Measurements from ENCODE around the gene PLA2G4D. TPM values are rescaled to one million over a fixed set of nuclear protein-coding genes. Genes with fewer than 3 reads are reported as not detected.

PLA2G4D gene
- total RNA-seq, 1 donor from 2014 or later = 1.5 TPM

DNA sequence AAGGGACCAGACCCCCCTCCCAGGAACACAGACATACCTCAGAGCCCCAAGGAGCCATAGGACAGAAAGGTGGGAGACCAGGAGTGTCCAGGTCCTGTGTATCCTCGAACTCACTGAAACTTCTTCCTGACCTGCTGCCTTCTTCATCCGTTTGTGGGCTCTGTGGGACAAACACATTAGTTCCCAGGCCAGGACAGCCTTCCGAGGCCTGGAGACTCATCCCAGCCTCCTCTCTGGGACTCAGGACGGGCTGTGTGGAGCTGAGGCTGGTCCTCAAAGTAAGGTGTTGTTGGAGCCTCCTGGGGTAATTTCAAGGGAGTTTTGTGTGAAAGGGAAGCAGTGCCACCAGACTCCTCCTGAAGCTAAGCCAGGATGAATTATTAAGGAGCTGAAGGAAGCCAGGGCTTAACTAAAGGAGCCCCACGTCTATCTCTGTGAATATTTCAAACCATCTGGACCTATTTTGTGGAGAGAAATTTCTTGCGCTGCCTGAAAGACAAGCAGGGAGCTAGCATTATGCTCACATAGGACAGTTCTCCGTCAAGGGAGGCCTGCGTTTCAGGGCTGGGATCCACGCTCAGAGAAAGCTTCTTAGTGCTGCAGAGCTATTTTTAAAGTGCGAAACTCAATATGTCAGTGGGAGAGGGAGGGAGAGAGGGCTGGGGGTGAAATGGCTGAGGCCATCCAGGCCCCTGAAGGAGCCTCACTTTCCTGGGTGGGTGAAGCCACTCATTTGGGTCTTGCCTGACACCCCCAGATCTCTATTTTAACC is 43.7 kb downstream of the PLA2G4D start:
- ATAC-seq = no peak

DNA sequence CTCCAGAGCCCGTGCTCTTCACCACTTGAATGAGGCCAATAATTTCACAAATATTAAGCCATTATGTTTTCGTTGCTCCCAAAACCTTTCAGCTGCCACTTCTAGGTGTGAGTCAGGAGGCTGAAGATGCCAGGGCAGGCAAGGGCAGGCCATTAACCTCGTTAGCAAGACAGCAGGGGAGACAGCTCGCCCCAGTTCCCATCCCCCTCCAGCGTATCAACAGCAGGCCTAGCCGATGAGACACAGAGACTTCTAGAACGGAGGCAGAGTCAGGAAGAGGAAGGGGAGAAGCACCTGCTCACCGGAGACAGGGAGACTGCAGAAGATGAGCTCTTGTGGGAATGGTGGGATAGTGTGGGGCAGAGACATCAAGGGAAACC is 45.6 kb downstream of the PLA2G4D start:
- peak; percentile 72 for ATAC-seq

DNA sequence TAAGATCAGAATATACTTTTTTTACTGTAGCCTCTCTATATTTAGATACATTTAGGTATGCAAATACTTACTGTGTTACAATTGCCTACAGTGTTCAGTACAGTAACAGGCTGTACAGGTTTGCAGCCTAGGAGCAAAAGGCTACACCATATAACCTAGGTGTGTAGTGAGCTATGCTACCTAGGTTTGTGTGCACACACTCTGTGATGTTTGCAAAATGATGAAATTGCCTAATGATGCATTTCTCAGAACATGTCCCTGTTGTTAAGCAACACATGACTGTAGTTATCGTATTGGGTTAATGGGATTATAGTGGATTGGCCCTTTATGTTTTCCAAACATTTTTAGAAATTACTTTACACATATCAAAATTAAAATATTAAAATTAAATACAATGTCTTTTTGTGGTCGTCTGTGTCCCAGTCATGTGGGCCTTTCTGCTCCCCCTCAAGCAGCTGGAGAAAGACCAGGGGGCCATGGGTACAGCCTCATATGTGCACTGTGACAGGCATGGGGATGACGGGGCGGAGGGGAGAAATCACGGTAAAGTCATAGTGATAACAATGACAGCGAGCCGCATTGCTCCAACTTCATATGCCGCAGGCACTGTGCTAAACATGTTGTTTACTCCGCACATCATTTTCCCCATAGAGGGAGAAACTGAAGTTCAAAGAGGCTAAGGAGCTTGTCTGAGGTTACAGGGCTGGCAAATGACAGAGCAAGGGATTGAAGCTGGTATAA is 46.1 kb downstream of the PLA2G4D start:
- ATAC-seq = peak; percentile 73

DNA sequence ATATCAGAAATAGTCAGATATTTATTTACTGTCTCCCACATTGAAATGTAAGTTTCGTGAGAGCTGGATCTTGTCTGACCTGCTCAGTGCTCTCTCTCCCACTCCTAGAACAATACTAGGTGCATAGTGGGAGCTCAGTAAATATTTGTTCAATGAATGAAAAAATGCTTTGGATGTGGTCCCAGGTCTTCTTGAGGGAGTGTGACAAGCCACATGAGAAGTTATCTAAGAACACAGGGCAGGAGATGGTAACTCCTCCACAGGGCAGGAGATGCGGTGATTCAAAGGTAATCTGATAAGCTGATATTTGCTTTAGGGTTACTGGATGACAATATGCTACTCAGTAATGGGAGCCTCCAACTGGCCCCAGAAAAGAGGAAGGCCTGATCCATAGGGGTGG is 47.8 kb downstream of the PLA2G4D start:
- ATAC-seq = no peak

DNA sequence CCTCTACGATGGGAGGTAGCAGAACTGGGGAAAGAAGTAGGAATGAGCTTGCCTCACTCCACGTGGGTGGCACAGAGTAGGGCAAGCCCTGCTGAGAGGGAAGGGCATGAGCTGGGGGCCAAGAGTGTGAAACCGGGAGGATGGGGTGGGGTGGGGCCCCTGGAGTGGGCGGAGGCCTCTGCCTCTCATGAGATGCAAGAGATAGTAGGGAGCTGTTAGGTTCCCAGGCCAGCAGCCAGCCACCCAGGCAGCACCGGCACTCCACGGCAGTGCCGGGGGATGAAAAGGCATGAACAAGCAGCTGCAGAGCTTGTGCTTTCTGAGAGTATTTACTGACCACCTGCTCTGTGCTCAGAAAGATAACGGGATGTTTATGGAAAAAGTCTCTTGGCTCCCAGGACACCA is 49.1 kb downstream of the PLA2G4D start:
- no peak for ATAC-seq

DNA sequence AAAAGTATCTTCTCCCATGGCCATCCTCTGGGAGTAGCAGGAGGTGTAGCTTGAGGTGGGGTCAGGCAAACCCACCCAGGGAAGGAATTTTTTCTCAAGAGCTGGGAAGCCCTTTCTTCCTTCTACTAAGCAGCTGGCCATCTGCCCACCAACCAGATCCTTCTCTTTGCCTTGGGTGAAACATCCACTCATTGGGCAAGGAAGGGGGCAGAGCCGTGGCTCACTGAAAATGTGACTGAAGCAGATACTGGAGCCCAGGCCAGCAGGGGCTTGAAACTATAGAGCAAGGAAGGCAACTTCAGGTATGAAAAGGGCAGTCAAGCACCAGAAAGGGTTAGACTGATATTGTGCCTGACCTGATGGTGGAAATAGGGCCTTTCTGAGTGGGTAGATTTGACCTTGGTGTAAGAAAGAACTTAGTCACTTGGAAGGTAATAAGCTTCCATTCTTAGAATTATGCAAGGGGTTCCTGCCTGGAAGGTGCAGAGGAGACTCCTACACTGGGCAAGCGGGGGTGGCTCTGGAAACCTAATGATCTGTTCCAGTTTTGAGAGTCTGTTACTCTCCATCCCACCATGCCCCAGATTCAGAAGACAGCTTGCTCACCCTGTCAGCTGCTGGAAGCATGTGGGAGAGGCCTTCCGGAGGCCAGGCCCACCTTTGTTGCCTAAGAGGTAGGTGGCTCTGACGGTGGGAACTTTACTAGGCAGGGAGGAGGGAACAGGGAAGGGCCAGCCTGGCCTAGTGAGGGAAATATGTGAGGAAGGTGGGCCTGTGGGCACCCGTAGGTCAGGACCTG is 51.6 kb downstream of the PLA2G4D start:
- no peak for ATAC-seq

DNA sequence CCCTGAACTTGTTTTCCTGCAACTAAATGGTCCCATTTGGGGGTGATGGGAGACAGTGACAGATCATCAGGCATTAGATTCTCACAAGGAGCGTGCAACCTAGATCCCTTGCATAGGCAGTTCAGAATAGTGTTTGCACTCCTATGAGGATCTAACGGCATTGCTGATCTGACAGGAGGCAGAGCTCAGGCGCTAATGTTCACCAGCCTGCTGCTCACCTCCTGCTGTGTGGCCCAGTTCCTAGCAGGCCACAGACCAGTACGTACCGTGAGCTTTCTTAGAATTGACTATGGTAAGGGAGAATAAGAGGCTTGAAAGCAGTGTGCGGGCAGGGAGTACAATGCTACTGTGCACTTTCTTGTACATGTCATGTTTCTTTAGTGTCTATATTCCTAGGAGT is 56.0 kb downstream of the PLA2G4D start:
- ATAC-seq = no peak

DNA sequence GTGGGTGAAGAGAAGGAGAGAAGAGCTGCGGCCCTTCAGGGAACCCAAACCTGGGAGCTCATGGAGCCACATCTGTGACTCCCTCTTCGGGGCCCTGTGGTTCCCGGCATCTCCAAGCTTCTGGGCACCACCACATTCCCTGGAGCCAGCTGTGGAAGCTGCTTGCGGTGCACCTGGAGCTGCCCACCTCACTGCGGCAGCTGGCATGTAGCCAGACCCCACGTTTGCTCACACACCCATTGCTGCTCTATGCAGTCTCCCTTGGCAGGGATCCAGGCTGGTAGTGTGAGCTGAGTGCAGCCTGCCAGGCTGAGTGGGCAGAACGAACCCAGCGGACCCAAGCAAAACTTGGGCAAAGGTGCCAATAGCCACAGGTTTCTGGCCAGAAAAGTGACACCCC is 56.7 kb downstream of the PLA2G4D start:
- no peak for ATAC-seq

DNA sequence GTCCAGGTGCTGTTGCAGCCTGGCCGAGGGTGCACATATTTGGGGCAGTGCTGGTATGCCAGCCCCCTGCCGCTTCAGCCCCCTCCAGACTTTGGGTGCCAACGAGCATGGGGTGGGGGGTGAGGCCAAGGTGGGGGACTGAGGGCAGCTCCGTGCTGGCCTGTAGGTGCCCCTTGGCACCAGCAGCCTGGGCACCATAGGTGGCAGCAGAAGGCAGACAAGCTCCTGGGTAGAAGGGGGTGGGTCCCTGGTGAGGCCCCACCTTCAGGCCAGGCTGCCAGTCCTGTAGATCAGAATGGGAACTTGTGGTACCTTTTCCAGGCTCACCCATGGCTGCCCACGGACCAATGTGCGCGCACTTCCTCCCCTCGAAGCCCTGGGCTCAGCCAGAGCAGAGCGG is 57.4 kb downstream of the PLA2G4D start:
- no peak for ATAC-seq

DNA sequence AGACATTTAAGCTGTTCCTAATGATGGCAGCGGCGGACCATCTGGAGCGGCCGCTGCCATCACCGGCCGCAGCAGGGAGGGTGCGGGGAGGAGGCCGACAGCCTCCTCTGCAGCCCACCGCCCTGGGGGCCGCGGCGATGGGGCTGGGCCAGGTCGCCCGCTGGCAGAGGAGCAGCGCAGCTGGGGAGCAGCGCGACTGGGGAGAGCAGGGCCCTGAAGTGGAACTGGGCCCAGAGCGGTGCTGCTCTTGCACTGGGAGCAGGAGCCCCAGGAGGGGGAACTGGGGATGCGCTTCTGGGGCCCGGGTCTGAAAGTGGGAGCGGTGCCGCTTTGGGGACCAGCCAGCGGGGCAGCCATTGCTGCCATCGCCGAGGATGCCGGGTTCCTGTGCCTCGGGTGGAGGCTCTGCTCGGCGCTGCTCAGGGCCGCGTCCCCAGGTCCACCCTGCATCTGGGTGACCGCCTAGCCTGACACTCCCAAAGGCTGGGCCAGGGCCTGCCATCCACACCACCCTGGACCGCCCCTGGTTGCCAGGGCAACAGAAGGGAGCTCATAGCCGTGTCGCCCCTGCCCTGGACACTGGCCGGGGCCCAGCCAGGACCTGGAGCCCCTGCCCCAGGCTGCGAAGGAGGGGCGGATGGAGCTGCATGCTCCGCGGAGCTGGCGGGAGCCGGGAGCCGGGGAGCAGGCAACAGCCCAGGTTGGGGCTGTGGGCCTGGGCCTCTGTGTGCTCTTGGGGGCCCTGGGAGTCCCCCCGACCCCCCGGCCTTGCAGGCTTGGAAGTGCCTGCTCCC is 58.1 kb downstream of the PLA2G4D start:
- ATAC-seq = no peak

DNA sequence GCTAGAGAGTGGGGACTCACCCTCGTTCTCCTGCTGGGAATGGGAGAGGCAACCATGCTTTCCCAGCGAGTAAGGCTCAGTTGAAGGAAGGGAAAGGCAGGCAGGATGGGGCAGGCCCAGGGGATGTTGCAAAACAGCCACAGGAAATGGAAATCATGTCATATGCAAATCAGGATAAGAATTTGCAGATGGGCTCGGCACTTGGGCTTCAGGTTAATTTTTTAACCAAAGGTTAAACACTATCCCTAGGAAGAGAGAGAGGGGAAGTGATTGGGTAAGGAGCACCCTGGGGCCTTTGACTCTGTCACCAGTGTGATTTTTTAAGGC is 59.0 kb downstream of the PLA2G4D start:
- ATAC-seq = peak; percentile 76

DNA sequence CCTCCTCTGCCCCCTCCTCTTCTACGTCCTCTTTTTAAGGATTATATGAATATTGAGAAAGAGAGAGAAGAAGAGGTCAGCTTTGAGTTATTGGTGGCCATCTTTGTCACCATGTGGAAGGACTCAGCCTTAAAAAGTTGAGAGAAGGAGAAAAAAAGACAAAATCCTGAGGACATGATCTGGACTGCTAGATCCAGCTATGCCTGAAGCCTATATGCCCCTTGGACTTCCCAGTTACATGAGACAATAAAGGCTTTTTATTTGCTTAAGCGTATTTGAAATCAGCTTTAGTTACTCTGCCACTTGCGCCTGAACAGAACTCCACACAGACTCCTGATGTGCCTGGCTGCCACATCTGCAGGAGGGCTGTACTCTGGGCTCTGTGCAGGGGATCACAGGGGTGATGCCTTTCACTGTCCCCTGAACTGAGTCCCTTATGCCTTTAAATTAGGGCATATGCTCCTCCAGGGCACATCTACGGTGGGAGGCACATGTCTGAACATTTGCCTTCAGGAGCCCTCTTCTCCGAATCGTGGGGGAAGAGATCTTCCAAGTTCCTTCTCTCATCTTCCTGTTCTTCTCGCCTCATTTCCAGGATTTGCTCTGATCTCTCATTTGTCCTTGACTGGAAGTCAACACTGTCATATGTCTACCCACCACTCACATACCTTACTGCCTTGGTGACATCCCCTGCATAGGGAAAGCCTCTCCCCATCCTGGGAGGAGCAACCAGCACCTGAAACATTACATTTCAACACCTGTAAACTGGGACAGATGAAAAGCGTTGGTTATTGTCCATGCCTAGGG is 59.5 kb downstream of the PLA2G4D start:
- ATAC-seq = no peak

DNA sequence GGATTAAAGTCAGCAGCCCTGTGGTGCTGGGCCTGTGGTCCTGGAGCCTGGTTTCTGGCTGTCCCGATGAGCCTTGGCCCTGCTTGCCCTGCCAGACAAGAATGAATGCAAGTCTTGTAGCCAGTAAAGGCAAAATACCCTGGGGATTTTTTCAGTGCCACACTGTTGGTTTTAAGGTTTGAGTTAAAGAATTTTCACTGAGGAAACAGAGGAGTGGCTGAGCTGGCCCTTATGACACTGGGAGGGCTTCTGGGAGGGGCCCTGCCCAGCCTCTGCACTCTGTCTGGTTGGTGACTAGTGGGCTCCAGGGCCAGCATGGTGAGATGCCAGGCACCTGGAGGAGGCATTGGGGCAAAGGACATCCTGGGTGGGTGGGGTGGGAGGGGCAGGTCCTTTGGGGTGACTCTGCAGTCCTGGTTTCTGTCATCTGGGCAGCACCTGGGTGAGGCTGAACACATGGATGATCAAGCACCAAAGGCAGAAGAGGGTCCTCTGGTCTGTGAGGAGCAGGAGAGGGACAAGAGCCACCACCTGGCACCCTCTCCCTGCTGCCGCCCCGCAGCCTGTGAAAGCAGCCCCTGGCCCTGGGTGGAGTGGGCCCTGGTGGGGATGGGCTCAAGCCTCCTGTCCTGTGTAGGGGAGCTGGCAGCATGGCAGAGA is 61.0 kb downstream of the PLA2G4D start:
- ATAC-seq = peak; percentile 50

DNA sequence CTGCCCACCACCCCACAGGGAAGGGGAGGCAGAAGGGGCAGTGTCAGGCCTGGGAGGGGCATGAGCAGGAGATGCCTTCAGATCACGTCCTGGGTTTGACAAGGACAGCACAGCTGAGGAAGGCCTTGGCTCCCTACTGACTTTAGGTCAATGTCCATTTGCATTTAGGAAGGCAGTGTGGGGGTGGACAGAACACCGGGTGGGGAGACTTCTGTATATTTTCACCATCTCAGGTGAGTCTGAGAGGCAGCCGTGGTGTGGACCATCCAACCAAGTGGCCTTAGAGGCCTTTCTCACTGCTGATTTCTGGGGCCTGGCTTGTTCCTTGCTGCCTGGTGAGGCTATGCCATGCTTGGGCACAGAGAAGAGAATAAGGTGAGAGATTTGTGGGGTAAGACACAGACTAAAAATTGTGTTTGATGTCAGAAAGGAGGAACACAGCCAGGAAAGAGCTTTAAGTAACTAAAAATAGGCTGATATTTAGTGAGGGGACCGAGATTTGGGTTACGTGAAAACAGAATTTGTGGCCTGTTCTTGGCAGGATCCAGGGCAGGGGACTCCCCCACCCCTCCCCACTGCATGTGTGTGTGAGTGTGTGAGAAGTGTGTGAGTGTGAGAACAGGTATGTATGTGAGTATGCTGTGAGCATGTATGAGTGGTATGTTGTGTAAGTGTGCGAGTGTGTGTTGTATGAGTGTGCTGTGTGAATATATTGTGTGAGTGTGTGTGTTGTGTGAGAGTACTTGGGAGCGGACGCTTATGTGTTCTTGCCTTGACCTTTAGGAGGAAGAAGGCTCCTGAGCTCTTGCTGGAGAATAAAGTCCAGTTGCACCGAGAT is 61.8 kb downstream of the PLA2G4D start:
- no peak for ATAC-seq

DNA sequence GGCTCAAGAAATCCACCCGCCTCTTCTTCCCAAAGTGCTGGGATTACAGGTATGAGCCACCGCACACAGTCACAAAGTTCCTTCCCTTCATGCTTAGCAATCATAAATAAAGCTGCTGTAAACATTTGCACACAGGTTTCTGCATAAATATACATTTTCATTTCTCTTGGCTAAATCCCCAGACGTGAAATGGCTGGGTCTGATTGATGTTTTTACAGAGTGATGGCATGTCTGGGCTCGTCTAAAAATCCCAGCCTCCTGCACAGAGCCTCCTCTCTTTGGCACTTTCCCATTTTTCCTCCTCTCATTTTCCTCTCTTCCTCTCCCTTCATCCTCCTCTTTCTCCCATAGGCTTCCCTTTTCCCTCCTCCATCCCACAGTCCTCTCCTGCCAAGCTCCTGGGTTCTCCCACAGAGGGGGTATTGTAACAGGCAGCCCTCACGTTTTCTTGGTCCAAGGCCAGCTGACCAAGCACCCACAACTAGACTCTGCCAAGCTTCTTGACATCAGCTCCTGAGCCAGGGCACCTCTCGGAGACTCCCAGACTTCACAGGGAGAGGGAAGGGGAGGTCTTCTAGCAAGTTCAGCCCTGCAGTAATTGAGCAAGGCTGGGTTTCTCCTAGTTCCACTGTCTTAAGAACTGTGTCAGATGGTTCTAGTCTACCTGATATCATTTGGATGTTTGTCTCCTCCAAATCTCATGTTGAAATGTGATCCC is 63.0 kb downstream of the PLA2G4D start:
- peak; percentile 50 for ATAC-seq

DNA sequence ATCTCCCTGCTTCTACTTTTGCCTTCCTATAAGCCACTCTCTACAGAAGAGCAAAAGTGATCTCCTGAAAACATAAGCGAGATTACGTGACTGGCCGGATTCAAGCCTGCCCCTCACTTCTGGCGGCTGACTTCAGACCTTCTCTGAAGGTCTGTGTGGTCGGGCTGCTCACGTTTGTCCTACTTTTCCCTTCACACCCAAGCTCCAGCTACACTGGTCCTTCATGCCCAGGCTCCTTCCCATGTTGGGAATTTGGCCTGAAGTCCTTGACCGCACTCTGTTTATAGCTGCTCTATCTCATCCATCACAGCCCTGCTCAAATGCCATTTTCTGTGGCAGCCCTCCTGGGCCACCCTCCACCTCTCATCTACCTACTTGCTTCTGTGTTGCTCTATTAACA is 66.8 kb downstream of the PLA2G4D start:
- no peak for ATAC-seq

DNA sequence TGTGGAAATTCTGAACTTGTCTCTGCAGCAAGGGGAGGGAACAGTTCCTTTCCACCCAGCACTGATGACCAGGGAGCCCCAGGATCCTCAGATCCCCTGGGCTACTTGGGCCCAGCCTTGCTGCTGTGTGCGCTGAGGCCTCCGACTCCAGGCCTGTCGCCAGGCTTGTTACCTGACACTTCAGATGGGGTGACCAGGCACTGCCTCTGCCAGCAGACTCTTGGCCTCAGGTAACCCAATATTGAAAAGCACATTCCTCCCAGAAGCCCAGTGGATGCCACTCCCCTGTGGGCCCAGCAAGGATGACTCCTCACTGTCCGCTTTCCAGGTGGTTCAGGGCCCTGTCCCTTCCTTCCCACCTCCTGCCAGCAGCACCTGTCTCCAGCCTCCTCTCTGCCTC is 70.1 kb downstream of the PLA2G4D start:
- ATAC-seq = peak; percentile 16

DNA sequence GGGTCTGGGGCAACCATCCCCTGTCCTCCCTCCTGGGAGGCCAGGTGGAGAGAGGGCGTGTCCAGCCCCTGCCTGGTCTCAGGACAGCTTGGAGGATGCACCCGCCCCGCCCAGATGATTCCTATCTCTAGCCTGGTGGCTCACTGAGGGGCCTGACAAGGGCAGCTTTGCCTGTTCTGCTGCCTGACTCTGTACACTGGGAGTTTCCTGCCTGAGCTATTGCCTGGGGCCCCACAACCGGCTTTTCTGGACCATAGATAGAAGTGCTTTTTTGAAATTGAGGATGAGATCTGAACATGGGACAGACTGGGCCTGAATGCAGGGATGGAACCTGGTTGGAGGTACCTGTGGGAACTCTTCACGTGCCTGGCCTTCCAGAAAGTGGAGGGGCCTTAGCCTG is 72.8 kb downstream of the PLA2G4D start:
- peak; percentile 77 for ATAC-seq

DNA sequence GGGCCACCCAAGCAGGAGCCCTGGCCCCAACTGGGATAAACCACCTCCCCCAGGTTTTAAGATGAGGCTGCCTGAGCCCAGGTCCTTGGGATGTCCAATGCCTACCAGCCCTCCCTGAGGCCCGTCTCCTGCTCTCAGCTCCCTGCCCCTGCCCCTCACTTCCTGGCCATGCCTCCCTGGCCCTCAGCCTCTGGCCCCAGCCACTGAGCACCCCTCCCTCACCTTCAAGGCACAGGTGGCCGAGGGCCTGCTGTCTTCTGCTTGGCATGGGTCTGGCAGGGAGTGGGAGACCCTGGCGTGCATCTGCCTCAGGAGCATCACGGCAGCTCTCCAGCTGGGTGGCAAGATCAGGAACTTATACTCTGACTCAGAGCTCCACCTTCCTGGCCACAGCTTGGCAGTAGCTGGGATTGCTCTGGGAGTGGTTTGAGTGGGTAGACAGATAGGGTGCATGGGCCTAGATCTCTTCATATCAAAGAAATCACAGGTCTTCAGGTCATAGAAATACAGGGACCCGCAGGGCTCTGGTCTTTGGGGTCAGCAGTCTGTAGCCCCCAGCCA is 73.6 kb downstream of the PLA2G4D start, which contains the start of gene PLA2G4E:
PLA2G4E (minus strand) TSS at position 330 of the 561 bp plus-strand sequence; CDS start at position 318, 12 bp downstream.
- ATAC-seq = peak; percentile 84

Measured in esophagus mucosa (tissue), 1 donor.